A549 (cell line): ENCODE measurements around the gene TMEM115. TPM values are rescaled to one million over a fixed set of nuclear protein-coding genes. Genes with fewer than 3 reads are reported as not detected.

Source experiments
- ATAC-seq, 2 experiments: fragments of 200-7000 bp in 1 of 2; fragments of >200 bp in 1 of 2; cut with Nextera tagmentation in 1 of 2; cut with Tn5 transposase in 1 of 2; 3 replicates each; pipeline versions ENCODE4 v1.8.0 to v1.9.1; 2018 to 2020; ENCODE audit warnings: mild to moderate bottlenecking in 1 of 2, moderate library complexity in 1 of 2
- CTCF ChIA-PET: fragments of 300-600 bp; sonication (Branson Sonifier 250); formaldehyde crosslinking; extraction: SDS; loops from one replicate; lab custom pipeline; 2021; ENCODE audit warnings: antibody characterized with exemption, inconsistent platforms; lab: Yijun Ruan, JAX
- POLR2A ChIA-PET: fragments of 350-600 bp; formaldehyde crosslinking; extraction: SDS; loops from one replicate; lab custom pipeline; 2021; ENCODE audit warnings: antibody characterized with exemption, inconsistent platforms; lab: Yijun Ruan, JAX
- DNase-seq, 2 experiments: peaks; one replicate each; pipeline versions ENCODE4 v3.0.0 to v3.0.0-alpha.2; 2011 to 2016; ENCODE audit warnings: low read depth in 1 of 2, low spot score in 1 of 2
- FAIRE-seq: peaks from 2 replicates; lab custom pipeline; 2011; peaks lifted over from hg19 to GRCh38; lab: Jason Lieb, UNC
- H3K27ac ChIP-seq, 2 experiments: fragments of >200 bp; sonication (Bioruptor Twin); formaldehyde crosslinking; 3 replicates each; pipeline ENCODE4 v1.5.1; 2016 to 2017
- H3K4me1 ChIP-seq: fragments of >200 bp; sonication (Bioruptor Twin); formaldehyde crosslinking; 3 replicates; pipeline ENCODE4 v1.6.1; 2016
- H3K4me2 ChIP-seq: fragments of >200 bp; sonication (Bioruptor Twin); formaldehyde crosslinking; 3 replicates; pipeline ENCODE4 v1.6.1; 2016
- H3K4me3 ChIP-seq: fragments of >200 bp; sonication (Bioruptor Twin); formaldehyde crosslinking; 3 replicates; pipeline ENCODE4 v1.5.1; 2016
- H3K9me3 ChIP-seq: fragments of >200 bp; sonication (Bioruptor Twin); formaldehyde crosslinking; 3 replicates; pipeline ENCODE4 v1.6.1; 2016
- BHLHE40 ChIP-seq: IDR thresholded peaks from 2 replicates; pipeline ENCODE4 v1.6.1; 2012; ENCODE audit warnings: low read depth, low read length, inconsistent platforms
- CBX2 ChIP-seq: fragments of 200-600 bp; sonication (generic); IDR thresholded peaks from 2 replicates; pipeline ENCODE4 v1.6.1; 2016; ENCODE audit warnings: low read depth, mild to moderate bottlenecking, borderline replicate concordance
- CHD2 ChIP-seq: fragments of 150-350 bp; IDR thresholded peaks from 2 replicates; pipeline ENCODE4 v1.6.1; 2014; ENCODE audit warnings: low read length; ENCODE audit not compliant: partially characterized antibody
- CTCF ChIP-seq: fragments of >200 bp; sonication (Bioruptor Twin); formaldehyde crosslinking; IDR thresholded peaks from 3 replicates; pipeline ENCODE4 v1.5.1; 2016
- E2F6 ChIP-seq: IDR thresholded peaks from 2 replicates; pipeline ENCODE4 v1.6.1; 2012; ENCODE audit warnings: low read depth, borderline replicate concordance
- EHMT2 ChIP-seq: fragments of 200-600 bp; sonication (generic); IDR thresholded peaks from 2 replicates; pipeline ENCODE4 v1.6.1; 2016; ENCODE audit warnings: antibody characterized with exemption, low read depth, mild to moderate bottlenecking, moderate library complexity
- ESRRA ChIP-seq: fragments of 150-350 bp; IDR thresholded peaks from 2 replicates; pipeline ENCODE4 v1.6.1; 2014; ENCODE audit warnings: mild to moderate bottlenecking, low read length, borderline replicate concordance
- FOSB ChIP-seq: fragments of 250-450 bp; sonication (Bioruptor Pico); IDR thresholded peaks from 2 replicates; pipeline ENCODE4 v1.5.0; 2020; ENCODE audit warnings: mild to moderate bottlenecking, moderate library complexity
- GATA3 ChIP-seq: IDR thresholded peaks from 2 replicates; pipeline ENCODE4 v1.6.1; 2012; ENCODE audit warnings: borderline replicate concordance
- HDAC2 ChIP-seq: fragments of 200-600 bp; sonication (generic); IDR thresholded peaks from 2 replicates; pipeline ENCODE4 v1.6.1; 2016
- HES2 ChIP-seq: fragments of >200 bp; sonication (Bioruptor Twin); formaldehyde crosslinking; IDR thresholded peaks from 2 replicates; pipeline ENCODE4 v1.6.1; 2016
- HMGXB4 ChIP-seq: fragments of 250-450 bp; sonication (Bioruptor Pico); IDR thresholded peaks from 2 replicates; pipeline ENCODE4 v1.5.0; 2021; ENCODE audit warnings: mild to moderate bottlenecking, moderate library complexity, borderline replicate concordance
- HOXB13 ChIP-seq: fragments of 250-450 bp; sonication (Bioruptor Pico); IDR thresholded peaks from 2 replicates; pipeline ENCODE4 v1.5.0; 2020; ENCODE audit warnings: low read depth, mild to moderate bottlenecking, moderate library complexity
- KDM5A ChIP-seq: fragments of 200-600 bp; sonication (generic); IDR thresholded peaks from 2 replicates; pipeline ENCODE4 v1.6.1; 2016; ENCODE audit warnings: antibody characterized with exemption, mild to moderate bottlenecking
- NFE2L2 ChIP-seq: fragments of 150-350 bp; conservative IDR thresholded peaks from 2 replicates; pipeline ENCODE4 v1.6.1; 2014; ENCODE audit warnings: low read length
- NR3C1 ChIP-seq: fragments of >200 bp; sonication (Bioruptor Twin); formaldehyde crosslinking; IDR thresholded peaks from 3 replicates; pipeline ENCODE4 v1.6.1; 2017
- POLR2A ChIP-seq: IDR thresholded peaks from 2 replicates; pipeline ENCODE4 v1.6.1; 2012; ENCODE audit warnings: mild to moderate bottlenecking, low read length
- RCOR1 ChIP-seq: fragments of 150-350 bp; IDR thresholded peaks from 2 replicates; pipeline ENCODE4 v1.6.1; 2014; ENCODE audit warnings: antibody characterized with exemption, low read length, low read depth
- REST ChIP-seq: fragments of 200-600 bp; sonication (generic); IDR thresholded peaks from 2 replicates; pipeline ENCODE4 v1.6.1; 2016; ENCODE audit warnings: antibody characterized with exemption, mild to moderate bottlenecking, moderate library complexity
- RFX5 ChIP-seq: fragments of 450-650 bp; IDR thresholded peaks from 2 replicates; pipeline ENCODE4 v1.7.1; 2014; ENCODE audit warnings: antibody characterized with exemption, mild to moderate bottlenecking, moderate library complexity
- SMC3 ChIP-seq: fragments of >200 bp; sonication (Bioruptor Twin); formaldehyde crosslinking; IDR thresholded peaks from 3 replicates; pipeline ENCODE4 v1.6.1; 2018; ENCODE audit warnings: inconsistent platforms
- TFCP2L1 ChIP-seq: fragments of 250-450 bp; sonication (Bioruptor Pico); IDR thresholded peaks from 2 replicates; pipeline ENCODE4 v1.5.0; 2021; ENCODE audit warnings: mild to moderate bottlenecking
- TP53 ChIP-seq: fragments of 250-450 bp; sonication (Bioruptor Pico); IDR thresholded peaks from 2 replicates; pipeline ENCODE4 v1.5.0; 2021; ENCODE audit warnings: mild to moderate bottlenecking, moderate library complexity
- USF2 ChIP-seq: fragments of 450-650 bp; IDR thresholded peaks from 2 replicates; pipeline ENCODE4 v1.6.1; 2014; ENCODE audit warnings: antibody characterized with exemption
- ZFP36 ChIP-seq: fragments of 450-650 bp; IDR thresholded peaks from 2 replicates; pipeline ENCODE4 v1.6.1; 2014; ENCODE audit warnings: borderline replicate concordance; ENCODE audit not compliant: partially characterized antibody
- ZSCAN20 ChIP-seq: fragments of 250-450 bp; sonication (Bioruptor Pico); IDR thresholded peaks from 2 replicates; pipeline ENCODE4 v1.8.0; 2022; ENCODE audit warnings: mild to moderate bottlenecking, moderate library complexity
- WGBS: methylation state at CpG from one replicate; pipeline ENCODE4 v1.1.6; 2017; ENCODE audit errors: missing lambda C conversion rate; 5-methylcytosine and 5-hydroxymethylcytosine counted together
- polyA plus RNA-seq, 4 experiments: library from polyadenylated mRNA; depleted of rRNA in 3 of 4; stranded (reverse); fragments of >200 nt; fragmentation: RNase III in 1 of 4; extraction: RNeasy Plus Mini Kit Qiagen cat#74134 plus additional on column Dnase treatment in 1 of 4; gene quantifications; 2 replicates in 3 of 4; 3 replicates in 1 of 4; pipeline ENCODE4 v1.2.3, GENCODE V29; 2011 to 2017

TMEM115 gene
- polyA plus RNA-seq, 2 of the 4 experiments (the other 2 are of a cell fraction) = 17.4 to 26.8 TPM

GRCh38 chr3:50319894-50320625 is 39.3 kb downstream of the TMEM115 start:
- no peak for FAIRE-seq
- CTCF ChIA-PET = interaction anchor here (0.8 to 5.1 kb wide), 6 partner anchors 15 to 295 kb away, joined by 4 to 56 read pairs (median 6); partner anchors contain the start of genes HYAL1, HYAL3 and NAA80
- no peaks in the 10 kb centered on the region for H3K9me3 ChIP-seq
- no peak for ATAC-seq
- H3K4me2 ChIP-seq = peak overlapping the region; percentile 98
- POLR2A ChIA-PET = no interaction called here
- TF ChIP-seq E2F6 (no peak), CBX2 (no peak), POLR2A (no peak), REST (no peak), ZFP36 (no peak), GATA3 (no peak), TFCP2L1 (CRISPR knock-in tag) (no peak), TP53 (CRISPR knock-in tag) (no peak), RFX5 (no peak), FOSB (CRISPR knock-in tag) (no peak), HMGXB4 (CRISPR knock-in tag) (no peak), NFE2L2 (no peak), HOXB13 (CRISPR knock-in tag) (no peak), SMC3 (no peak), BHLHE40 (no peak), ZSCAN20 (CRISPR knock-in tag) (no peak), HDAC2 (no peak), EHMT2 (no peak)
- peak overlapping the region; percentile 99 to 100 for H3K27ac ChIP-seq
- 82% methylated on average over 21 of the region's 29 CpGs for WGBS
- peak overlapping the region; percentile 65 for H3K4me3 ChIP-seq
- H3K4me1 ChIP-seq = peaks cover 35% of the 10 kb centered on the region
- DNase-seq = no peak

GRCh38 chr3:50319181-50319893 is 40.0 kb downstream of the TMEM115 start:
- ChIA-PET POLR2A (no interaction called here), CTCF (interaction anchor here (0.8 to 5.0 kb wide), 6 partner anchors 9 to 296 kb away, joined by 3 to 21 read pairs (median 6); partner anchors contain the start of genes HYAL1, HYAL3, NAA80 and TUSC2)
- 98% methylated on average over 15 of the region's 16 CpGs for WGBS
- H3K4me1 ChIP-seq = peaks cover 32% of the 10 kb centered on the region
- H3K9me3 ChIP-seq = no peaks in the 10 kb centered on the region
- ATAC-seq (no peak), FAIRE-seq (no peak), DNase-seq (no peak)
- no peak overlapping the region; the same call in 2 of the 3 replicates for H3K4me2 ChIP-seq
- no peak overlapping the region for H3K27ac ChIP-seq
- H3K4me3 ChIP-seq = no peak overlapping the region
- TF ChIP-seq CTCF (no peak), ESRRA (no peak), SMC3 (no peak), KDM5A (no peak), NR3C1 (no peak), RCOR1 (no peak), HES2 (no peak), NFE2L2 (no peak), USF2 (no peak), CHD2 (no peak)
